ENCODE results near the gene CTSH.
"Not testable (repeated sequence)": the region's sequence is repeated elsewhere in the genome, so short reads cannot be mapped to it uniquely, and the experiment has no call there.

The CTSH gene

GRCh38 chr15:78938658-78939488 lies 6.0 kb downstream of the CTSH start:
- no peak for DNase-seq (ENCODE audit: low spot score)

GRCh38 chr15:78937132-78937739 lies 7.6 kb downstream of the CTSH start:
- DNase-seq (ENCODE audit: low spot score): no peak

- DNase-seq (ENCODE audit: low spot score): no peak
These were observed 10.2 kb downstream of the CTSH start for GRCh38 chr15:78934655-78935023.

- DNase-seq (ENCODE audit: low spot score): no peak
These were observed 10.8 kb downstream of the CTSH start for GRCh38 chr15:78933823-78934654.

GRCh38 chr15:78933187-78933822 lies 11.5 kb downstream of the CTSH start:
- no peak for DNase-seq (ENCODE audit: low spot score)

GRCh38 chr15:78932258-78932808 lies 12.5 kb downstream of the CTSH start:
- no peak for DNase-seq (ENCODE audit: low spot score)

- DNase-seq (ENCODE audit: low spot score): no peak
These were observed 13.2 kb downstream of the CTSH start for GRCh38 chr15:78931439-78932257.

GRCh38 chr15:78930577-78931388 lies 14.1 kb downstream of the CTSH start:
- DNase-seq (ENCODE audit: low spot score): no peak

- no peak for DNase-seq (ENCODE audit: low spot score)
These were observed 15.1 kb downstream of the CTSH start for GRCh38 chr15:78929536-78930264.

GRCh38 chr15:78928616-78929093 lies 16.2 kb downstream of the CTSH start:
- DNase-seq (ENCODE audit: low spot score): no peak

- DNase-seq (ENCODE audit: low spot score): not testable (repeated sequence)
These were observed 16.7 kb downstream of the CTSH start for GRCh38 chr15:78928176-78928575.

GRCh38 chr15:78927077-78927790 lies 17.6 kb downstream of the CTSH start:
- no peak for DNase-seq (ENCODE audit: low spot score)

GRCh38 chr15:78925956-78926743 lies 18.7 kb downstream of the CTSH start:
- no peak for DNase-seq (ENCODE audit: low spot score)

GRCh38 chr15:78925076-78925624 lies 19.7 kb downstream of the CTSH start:
- no peak for DNase-seq (ENCODE audit: low spot score)

GRCh38 chr15:78923480-78924360 lies 21.1 kb downstream of the CTSH start:
- DNase-seq (ENCODE audit: low spot score): no peak

- DNase-seq (ENCODE audit: low spot score): no peak
These were observed 21.8 kb downstream of the CTSH start for GRCh38 chr15:78923015-78923414.

GRCh38 chr15:78922527-78922926 lies 22.3 kb downstream of the CTSH start:
- no peak for DNase-seq (ENCODE audit: low spot score)
